HG03064 (cell line): ENCODE data around the gene METTL2A.
"Not testable (repeated sequence)": the region's sequence is repeated elsewhere in the genome, so short reads cannot be mapped to it uniquely, and the experiment has no call there.

ENCODE experiments used
- ATAC-seq: cut with Tn5 transposase; IDR thresholded peaks from one replicate; pipeline ENCODE4 v1.9.1; 2021; ENCODE audit warnings: low read depth; ENCODE audit not compliant: unreplicated experiment

METTL2A gene, protein sequence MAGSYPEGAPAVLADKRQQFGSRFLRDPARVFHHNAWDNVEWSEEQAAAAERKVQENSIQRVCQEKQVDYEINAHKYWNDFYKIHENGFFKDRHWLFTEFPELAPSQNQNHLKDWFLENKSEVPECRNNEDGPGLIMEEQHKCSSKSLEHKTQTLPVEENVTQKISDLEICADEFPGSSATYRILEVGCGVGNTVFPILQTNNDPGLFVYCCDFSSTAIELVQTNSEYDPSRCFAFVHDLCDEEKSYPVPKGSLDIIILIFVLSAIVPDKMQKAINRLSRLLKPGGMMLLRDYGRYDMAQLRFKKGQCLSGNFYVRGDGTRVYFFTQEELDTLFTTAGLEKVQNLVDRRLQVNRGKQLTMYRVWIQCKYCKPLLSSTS

DNA sequence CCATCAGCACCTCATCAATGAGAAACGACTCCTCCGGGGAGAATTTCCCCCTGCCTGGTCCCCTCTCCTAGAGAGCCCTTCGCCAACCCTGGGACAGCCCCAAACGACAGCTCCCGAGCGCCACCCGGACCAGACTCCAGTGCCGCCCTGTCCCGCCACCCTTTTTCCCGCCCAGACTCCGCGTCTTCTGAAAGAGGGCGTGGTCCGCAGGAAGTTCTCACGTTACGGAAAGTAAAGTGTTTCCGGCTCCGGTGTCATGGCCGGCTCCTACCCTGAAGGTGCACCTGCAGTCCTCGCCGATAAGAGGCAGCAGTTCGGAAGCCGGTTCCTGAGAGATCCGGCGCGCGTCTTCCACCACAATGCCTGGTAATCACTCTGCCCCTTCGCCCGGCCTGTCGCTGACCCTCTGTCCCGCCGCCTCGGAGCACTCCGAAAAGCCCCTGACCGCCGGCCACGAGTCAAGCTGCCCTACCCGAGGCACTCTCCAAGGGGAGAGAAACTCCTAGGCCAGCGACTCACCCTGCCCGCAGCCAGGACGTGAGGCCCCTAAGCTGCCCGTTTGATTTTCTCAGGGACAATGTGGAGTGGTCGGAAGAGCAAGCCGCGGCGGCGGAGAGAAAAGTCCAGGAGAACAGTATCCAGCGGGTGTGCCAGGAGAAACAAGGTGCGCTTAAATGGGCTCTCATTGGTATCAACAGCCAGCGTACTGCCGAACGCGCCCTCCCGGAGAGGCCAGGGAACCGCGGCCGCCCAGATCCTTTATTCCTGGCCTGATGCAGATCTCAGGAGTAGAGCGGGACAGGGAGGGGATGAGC is at the start of gene METTL2A:
Gene METTL2A, plus strand, starts transcription at position 251 of the 815 bp plus-strand sequence. Its CDS starts 6 bp downstream, at position 257.
- peak; percentile 87 for ATAC-seq

DNA sequence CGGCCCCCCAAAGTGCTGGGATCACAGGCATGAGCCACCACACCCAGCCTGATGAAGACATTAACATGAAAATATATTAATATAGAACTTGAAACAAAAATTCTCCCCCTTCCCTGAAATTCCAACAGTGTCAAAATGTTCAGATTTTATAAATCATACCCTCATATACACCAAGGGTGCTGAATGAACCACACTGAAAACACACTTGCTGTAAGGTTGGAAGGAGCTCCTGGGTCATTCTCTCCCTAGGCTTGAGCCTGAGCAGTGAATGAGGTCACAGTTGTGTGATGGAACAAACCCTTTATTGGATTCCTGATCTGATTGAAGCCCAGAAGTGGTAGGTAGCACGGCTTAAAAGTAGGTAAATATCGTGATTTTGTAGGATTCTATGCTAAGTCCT is 43.4 kb upstream of the METTL2A start, which contains the start of gene EFCAB3:
Gene EFCAB3, plus strand, starts transcription at position 301 of the 400 bp plus-strand sequence. CDS start 2,427 bp downstream, outside the sequence.
- no peak for ATAC-seq

DNA sequence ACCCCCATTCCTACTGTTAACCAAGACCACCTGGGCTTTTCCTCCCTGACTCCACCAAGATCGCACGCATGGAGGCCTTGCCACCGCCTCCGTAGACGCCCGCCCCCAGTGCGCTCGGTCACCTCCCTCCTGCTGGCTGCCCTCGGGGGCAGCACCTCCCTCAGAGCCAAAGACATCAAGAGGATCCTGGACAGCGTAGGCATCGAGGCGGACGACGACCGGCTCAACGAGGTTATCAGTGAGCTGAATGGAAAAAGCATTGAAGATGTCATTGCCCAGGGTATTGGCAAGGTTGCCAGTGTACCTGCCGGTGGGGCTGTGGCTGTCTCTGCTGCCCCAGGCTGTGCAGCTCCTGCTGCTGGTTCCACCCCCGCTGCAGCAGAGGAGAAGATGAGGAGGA is 42.1 kb upstream of the METTL2A start:
- ATAC-seq = no peak

DNA sequence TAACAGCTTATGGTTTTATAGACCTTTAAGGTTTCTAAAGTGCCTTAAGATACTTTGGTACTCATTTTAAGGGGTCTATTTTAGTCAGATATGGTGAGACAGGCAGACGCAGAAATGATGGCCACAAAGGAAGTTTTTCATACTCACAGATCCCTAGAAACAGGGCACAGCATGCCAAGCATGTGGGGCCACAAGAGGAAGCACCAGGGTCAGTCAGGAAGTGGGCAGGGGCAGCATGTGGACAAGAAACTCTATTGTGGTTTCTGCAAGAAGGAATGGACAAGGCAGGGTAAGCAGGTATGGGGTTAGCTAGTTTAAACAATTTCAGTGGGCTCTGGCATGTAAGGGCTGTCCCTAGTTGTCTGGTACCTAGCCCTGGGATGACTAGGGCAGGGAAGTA is 34.8 kb upstream of the METTL2A start:
- no peak for ATAC-seq

DNA sequence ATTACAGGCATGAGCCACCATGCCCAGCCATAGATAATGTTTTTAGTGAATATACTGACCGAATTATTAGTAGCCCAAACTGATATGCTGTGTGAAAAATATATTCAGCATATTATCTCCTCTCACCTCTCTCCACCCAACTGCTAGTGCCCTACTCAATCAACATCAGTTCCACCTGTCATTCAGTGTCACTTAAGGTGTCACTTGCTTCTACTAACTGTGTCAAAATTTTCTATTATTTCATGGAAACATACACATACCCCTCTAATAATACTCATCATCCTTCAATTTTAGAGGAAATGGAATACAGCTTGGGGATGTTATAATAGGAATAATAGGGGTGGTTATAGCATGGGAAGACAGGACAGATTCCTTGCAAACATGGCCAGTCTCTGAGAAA is 30.8 kb upstream of the METTL2A start:
- no peak for ATAC-seq

DNA sequence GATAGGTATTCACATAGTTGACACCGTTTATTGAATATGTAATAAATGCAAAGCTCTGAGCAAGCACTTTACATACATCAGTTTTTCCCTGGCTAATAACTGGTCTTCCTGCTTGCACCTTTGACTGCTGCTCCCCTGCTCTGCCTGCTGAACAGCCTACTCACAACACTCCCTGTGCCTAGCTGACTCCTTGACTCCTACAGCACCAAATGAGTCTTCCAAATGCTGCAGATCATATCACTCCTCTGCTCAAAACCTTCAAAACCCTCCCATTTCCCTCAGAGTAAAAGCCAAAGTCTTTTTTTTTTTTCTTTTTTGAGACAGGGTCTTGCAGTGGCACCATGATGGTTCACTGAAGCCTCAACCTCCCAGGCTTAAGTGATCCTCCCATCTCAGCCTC is 24.8 kb upstream of the METTL2A start:
- ATAC-seq = no peak

DNA sequence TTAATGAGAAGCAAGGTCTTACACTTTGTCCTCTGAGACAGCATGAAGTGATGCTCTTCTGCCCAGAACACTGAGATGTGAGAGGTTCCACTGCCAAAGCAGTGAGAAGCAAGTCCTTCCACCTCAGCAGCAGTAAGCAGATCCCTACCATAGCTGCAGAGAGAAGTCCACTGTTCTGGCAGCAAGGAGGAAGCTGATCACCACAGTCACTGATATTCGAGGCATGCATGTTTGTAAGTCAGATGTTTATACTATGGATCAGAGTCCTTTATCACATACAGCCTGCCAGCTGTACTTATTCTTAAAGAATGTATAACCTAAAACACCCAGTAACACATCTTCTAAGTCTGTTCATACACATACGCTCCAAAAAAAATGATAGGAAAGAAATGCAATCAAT is 18.2 kb upstream of the METTL2A start:
- no peak for ATAC-seq

DNA sequence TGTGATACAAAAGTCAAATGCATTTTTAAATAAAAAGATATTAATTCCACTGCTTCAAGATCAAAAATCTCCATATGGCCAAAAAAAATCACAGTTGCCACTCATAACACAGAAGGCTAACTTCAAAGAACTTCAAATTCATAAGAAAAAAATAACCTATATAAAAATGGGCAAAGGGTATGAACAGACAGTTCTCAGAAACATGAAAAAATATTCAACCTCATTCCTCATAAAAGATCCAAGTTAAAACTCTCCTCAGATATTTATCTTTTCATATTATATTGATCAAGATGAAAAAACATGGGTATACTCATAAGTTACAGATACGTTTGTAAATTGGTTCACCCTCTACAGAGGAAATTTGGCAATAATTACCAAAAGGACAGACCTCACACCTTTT is 10.6 kb upstream of the METTL2A start:
- not testable (repeated sequence) for ATAC-seq

DNA sequence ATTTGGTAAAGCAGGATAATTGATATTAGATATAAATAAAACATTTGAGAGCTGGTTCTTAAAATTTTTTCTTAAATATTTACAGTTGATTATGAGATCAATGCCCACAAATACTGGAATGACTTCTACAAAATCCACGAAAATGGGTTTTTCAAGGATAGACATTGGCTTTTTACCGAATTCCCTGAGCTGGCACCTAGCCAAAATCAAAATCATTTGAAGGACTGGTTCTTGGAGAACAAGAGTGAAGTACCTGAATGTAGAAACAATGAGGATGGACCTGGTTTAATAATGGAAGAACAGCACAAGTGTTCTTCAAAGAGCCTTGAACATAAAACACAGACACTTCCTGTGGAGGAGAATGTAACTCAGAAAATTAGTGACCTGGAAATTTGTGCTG is 2.5 kb downstream of the METTL2A start:
- ATAC-seq = not testable (repeated sequence)

DNA sequence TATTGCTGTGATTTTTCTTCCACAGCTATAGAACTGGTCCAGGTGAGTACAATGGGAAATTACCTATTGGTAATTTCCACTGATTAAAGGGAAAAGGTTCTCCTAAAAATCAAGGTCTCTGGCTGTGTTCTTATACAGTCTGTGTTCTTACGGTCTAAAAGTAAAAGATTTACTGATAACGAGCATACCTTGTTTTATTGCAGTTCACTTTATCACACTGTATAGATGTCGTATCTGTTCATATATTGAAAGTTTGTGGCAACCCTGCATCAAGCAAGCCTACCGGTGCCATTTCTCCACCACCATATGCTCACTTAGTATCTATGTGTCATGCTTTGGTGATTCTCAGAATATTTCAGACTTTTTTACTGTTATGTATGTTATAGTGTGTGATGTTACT is 11.6 kb downstream of the METTL2A start:
- ATAC-seq = not testable (repeated sequence)

DNA sequence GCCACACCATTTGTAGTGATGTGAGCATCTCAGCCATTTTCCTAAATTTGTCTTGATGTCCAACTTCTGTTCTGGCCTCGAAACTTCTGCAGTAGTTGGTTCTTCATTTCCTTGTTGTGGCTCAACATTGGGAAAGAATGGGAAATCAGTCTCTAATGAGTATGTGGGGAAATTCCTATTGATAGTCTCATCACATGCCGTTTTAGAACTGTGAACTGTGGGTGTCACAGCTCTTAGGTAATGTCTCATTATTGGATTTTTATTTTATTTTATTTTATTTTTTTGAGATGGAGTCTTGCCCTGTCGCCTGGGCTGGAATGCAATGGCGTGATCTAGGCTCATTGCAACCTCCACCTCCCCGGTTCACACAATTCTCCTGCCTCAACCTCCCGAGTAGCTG is 17.5 kb downstream of the METTL2A start:
- ATAC-seq = not testable (repeated sequence)

DNA sequence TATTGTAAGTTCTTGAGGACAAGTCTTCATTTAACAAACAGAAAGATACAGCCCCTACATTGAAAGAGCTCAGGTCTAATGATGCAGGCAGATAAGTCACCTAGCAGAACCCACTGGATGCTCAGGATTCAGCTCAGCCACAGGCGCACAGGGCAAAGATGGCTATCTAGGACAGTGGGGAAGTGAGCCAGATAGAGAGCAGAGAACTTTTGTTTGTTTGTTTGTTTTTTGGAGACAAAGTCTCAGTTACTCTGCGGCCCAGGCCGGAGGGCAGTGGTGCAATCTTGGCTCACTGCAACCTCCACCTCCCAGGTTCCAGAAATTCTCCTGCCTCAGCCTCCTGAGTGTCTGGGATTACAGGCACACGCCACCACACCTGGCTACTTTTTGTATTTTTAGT is 20.4 kb downstream of the METTL2A start:
- no peak for ATAC-seq

DNA sequence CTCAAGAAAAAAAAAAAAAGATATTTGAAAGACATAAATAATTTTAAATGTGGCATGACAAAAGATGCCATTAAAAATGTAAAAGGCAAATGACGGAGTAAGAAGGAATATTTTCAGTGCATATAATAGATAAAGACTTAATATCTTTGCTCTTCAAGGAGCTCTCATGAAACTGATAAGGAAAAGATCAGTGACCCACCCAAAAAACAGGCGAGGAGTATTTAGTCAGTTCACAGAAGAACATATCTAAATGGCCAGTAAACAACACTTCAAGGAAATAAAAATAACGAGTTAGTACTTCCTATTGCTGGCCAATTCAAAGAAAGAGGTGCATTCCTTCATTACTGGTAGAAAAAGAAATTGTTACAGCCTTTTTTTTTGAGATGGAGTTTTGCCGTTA is 22.1 kb downstream of the METTL2A start:
- not testable (repeated sequence) for ATAC-seq

DNA sequence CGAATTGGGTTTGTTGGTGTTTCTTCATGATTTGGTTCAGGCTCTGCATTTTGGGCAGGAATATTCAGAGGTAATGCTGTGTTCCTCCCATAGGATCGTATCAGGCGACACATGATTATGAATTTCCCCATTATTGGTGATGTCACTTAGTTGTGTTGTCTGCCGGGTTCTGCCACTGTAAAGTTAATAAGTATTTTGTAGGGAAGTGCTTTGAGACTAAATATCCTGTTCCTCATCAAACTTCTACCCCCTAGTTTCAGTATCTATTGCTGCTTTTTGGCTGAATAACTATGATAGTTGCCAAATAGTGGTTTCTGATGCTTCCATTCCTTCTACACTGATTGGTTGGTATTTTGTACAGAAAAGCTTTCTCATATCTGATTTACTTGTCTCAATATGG is 28.5 kb downstream of the METTL2A start:
- ATAC-seq = not testable (repeated sequence)

DNA sequence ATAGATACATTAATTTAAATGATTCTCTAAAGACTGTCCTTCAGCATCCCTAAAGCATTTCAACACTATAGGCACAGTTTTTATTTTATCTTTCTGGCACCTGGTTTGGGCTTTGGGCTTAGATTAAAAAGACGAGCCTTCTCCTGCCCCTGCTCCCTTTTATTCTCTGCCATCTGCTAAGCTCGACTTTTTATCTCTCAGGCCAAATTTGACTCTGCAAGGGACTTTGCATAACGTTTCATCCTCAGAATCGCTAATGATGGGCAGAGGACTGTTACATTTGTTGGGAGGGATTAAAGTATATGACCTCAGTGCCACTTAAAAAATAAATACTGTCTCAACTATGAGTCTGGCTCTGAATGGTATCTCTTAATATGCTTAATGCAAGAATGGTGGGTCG is 29.3 kb downstream of the METTL2A start:
- ATAC-seq = not testable (repeated sequence)

DNA sequence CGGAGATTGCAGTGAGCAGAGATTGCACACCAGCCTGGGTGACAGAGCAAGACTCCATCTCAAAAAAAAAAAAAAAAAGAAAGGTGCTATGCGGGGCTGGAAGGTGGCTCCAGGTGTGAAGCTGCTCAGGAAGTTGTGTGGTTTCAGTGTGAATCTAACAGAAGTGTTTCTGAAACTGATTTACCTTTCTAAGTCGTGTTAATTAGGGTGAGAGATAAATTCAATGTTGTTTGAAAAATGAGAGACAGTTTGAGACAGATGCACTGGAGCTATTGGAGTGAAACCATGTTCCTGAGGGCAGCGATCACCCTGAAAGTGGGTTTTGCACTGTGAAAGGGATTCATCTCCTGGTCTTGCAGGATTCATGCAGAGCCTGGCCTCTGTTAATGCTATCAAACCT is 30.0 kb downstream of the METTL2A start:
- peak; percentile 17 for ATAC-seq

DNA sequence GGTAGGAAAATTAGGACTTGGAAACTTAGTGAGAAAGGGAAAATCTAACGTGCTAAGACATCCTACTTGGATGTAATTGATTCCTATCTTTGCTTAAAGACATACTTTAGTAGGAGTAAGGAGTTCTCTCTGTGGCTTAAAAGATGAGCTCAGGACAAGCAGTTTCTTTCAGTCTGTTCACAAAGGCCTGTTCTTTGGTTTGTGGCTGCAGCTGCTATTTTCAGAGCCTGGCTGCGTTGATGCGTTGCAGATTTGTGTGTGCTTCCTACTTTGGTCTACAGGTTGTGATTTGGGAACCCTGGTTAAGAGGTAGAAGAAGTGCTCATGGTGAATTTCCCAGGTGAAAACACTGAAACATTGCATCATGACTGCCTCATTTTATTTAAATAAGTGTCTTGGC is 30.4 kb downstream of the METTL2A start:
- peak; percentile 56 for ATAC-seq

DNA sequence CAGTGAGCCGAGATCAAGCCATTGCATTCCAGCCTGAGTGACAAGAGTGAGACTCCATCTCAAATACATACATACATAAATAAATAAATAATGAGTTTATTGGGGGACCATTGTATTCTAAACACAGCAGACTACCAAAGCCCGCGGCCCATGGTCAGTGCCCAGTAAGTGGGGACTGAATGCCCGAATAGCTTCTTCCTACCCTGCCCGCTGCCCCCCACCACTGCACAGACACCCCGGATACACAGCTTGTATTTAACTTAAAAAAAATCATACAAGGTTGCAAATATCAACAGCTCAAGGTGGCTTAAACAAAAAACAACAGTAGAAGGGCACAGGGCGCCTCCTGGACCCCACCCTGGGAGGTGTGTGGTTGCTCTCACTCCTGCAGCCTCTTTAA is 32.3 kb downstream of the METTL2A start:
- no peak for ATAC-seq

DNA sequence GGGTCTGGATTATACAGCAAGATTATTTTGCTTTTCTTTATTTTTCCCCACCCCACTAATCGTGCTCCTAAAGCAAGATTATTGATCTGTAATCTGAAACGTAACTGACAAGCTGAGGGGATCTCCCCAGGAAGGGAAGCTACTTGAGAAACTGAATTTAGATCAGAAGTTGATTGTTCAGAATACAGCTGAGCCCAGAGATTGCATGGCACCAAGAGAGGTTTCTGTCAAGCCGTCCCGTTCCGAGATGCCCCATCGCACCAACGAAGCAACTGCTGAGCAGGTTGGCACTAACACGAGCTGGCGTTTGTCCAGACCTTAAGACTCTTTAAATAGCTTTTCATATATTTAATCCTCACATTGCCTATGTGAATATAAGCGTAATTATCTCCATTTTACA is 34.8 kb downstream of the METTL2A start:
- not testable (repeated sequence) for ATAC-seq

DNA sequence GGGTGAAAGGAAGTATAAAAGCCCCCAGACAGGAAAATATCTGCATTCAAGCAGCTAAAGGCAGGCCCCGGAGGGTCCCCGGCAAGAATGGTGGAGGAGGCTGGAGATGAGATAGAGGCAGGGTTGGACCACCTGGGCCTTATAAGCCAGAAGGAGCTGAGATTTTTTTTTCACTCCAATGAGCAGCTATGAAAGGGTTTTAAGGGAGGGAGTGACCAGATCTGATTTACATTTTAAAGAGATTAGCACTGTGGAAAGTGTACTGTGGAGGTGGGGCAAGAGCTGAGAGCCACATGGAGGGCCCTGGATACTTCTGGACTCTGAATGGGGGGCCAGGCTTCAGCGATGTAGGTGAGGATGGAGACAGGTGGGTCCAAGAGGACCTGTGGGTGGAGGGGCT is 40.7 kb downstream of the METTL2A start:
- ATAC-seq = not testable (repeated sequence)

DNA sequence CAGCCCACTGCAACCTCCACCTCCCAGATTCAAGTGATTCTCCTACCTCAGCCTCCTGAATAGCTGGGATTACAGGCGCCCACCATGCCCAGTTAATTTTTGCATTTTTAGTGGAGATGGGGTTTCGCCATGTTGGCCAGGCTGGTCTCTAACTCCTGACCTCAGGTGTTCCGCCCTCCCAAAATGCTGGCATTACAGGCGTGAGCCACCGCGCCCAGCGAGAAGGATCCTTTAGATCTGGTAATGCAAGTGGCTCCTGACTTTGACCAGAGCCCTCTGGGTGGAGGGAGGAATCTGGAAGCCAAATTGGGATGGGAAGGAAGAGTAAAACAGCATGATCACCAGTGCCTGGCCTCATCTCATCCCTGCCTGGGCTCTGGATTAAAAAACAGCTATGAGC is 41.6 kb downstream of the METTL2A start:
- not testable (repeated sequence) for ATAC-seq
